GM21367 (cell line): ENCODE results near the gene CCDC74B.
"Not testable (repeated sequence)": the region's sequence is repeated elsewhere in the genome, so short reads cannot be mapped to it uniquely, and the experiment has no call there.

Experiments used
- ATAC-seq: cut with Tn5 transposase; IDR thresholded peaks from one replicate; pipeline ENCODE4 v1.9.1; 2021; ENCODE audit not compliant: unreplicated experiment

The CCDC74B gene

DNA sequence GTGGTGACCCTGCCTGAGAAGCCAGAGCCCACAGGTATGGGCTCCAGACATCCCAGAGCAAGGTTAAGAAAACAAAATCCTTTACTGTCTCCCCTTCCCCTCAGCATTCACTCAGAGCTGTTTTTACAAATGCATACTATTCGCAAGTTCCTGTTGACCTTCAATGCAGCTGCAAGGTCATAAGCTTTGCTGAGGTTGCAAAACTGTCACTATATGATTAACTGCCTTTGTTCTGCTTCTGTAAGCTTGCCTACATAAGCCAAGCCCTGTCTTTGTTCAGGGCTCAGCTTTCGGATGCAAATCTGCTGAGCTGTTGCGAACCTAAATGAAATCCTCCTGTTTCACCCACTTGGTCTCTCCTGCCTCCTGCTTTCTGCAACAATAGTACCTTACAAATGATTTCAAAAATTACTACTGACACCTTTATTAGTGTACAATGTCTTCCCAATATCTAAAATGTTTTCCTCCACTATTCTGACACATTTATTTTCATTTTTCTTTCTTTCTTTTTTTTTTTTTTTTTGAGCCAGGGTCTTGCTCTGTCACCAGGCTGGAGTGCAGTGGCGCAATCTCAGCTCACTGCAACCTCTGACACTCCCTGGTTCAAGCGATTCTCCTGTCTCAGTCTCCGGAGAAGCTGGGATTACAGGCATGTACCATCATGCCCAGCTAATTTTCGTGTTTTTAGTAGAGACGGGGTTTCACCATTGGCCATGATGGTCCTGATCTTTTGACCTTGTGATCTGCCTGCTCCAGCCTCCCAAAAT lies 42.1 kb downstream of the CCDC74B start:
- not testable (repeated sequence) for ATAC-seq
